Stimulated activated CD8-positive, alpha-beta memory T cell treated with anti-CD3 and anti-CD28 coated beads, Interleukin-2, amount 100 ng/mL, for 1 hour (primary cell): Measurements from ENCODE around the gene PSMB5.
A peak's percentile ranks its signal among the peaks of the same experiment; 100 is the strongest.

Source experiments
- DNase-seq, 2 donors: peaks; one replicate each; pipeline ENCODE4 v3.0.0-alpha.2; 2020; ENCODE audit warnings: low read depth in 2 of 2

The PSMB5 gene

DNA sequence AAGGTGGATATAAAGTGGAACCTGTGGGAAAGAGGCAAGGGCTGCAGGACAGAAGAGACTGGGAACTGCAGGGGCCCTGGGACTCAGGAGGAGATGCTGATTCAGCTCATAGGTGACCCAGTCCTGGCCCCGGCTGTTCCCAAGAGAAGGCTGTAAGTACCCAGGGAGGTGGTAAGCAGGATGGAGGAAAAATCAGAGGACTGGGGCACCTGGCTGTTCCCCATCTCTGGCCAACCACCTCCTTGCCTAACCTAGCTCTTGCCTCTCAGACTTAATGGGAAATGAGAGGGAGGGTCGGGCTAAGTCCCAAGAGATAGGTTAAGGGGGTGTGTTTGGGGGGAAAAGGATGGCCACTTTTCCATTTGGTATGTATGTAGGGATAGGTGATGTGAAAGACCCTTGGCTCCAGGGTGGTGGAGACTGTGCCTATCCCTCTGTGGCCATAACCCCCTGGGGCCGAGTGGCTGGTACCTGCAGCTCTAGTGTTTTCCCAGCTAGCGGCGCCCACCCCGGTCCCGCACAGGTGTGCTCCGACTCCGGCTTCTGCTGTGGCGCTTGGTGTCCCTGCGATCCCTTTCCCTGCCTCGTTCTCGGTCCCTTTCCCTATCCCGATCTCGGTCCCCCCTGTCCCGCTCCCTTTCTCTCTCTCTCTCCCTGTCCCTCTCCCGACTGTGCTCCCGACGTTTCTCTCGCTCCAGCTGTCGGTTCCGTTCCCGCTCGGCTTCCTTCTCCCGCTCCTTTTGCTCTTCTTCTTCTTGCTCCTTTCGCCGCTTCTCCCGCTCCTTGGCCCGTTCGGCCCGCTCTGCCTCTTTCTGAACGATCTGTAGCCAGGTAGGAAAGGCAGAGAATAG, 24.2 kb upstream of the PSMB5 start:
- no peak for DNase-seq

GRCh38 chr14:23057757-23058653, 23.3 kb upstream of the PSMB5 start:
- DNase-seq: peak; percentile 75 to 78

GRCh38 chr14:23056956-23057756, 22.5 kb upstream of the PSMB5 start, which contains the start of gene CDH24:
Gene CDH24, minus strand, starts transcription at chr14:23057520. Its CDS starts 1,787 bp downstream, at chr14:23055733.
- DNase-seq: peak in 1 of 2 donors; percentile 47

DNA sequence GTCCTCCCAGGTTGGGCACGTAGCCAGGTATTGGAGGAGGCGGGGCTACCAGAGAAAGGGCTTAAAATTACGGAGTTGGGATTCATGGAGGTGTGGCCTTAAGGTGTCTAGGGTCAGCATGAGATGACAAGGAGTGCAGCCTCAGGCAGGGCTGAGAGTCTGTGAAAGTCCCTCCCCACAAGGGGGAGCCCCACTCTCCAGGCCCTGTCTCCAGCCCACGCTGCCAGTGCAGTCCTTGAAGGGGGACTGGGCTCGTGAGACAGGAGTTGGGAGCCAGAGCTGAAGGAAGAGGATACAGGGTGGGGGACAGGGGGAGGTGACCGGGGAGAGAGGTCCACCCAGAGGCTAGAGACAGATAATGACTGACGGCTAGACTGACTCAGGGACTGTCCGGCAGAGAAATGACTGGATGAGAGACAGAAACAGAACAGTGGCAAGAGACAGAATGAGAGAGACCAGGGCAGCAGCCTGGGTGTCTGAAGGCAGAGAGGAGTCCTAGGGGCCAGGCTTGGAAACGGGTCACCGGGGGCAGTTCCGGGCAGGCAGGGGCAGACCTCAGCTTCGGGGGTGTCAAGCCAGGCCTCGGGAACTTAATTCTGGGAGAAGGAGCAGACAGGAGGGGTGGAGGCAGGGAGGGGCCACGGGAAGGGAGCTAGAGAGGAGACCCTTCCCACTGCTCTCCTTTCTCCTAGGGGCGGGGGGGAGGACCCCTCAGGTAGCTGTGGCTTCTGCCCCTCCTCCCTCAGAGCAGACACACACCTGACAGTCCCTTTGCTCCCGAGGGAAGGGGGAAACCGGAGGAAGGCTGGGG, 21.6 kb upstream of the PSMB5 start:
- DNase-seq: peak in 1 of 2 donors; percentile 48

GRCh38 chr14:23055621-23056144, 21.0 kb upstream of the PSMB5 start:
- no peak for DNase-seq

GRCh38 chr14:23055147-23055550, 20.4 kb upstream of the PSMB5 start:
- DNase-seq: no peak

DNA sequence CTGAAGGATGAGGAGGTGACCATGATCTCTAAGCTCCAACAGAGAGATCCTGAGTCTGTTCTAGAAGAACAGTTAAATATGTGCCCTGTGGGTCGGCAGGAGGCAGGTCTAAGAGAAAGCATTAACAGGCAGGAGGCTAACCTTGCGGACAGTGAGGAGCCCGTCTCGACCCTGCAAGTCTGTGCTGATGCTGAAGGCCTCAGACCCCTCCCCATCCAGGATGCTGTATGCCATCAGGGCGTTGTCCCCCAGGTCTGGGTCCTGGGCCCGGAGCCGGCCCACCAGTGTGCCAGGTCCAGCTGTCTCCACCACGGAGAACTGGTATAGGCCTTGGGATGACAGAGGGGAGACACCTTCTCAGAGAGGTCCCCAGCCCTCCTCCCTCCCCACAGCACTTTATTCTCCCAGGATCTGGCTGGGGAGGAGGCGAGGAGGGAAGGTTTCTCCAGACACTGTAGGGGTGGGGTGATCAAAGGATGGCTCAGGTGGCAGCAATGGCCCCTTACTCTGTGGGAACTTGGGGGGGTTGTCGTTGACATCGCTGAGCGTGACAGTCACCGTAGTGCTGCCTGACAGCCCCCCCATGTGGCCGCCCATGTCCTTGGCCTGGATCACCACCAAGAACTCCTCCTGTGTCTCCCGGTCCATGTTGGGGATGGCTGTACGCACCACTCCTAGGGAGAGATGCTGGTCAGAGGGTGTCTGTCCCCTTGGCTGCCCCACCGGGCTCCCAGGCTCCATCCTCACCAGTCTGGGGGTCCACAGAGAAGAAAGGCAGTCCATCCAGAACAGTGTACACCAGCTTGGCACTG, 19.5 kb upstream of the PSMB5 start:
- DNase-seq: no peak

- DNase-seq: no peak
Observed at GRCh38 chr14:23053426-23053825, 18.7 kb upstream of the PSMB5 start.

GRCh38 chr14:23052671-23053070, 18.0 kb upstream of the PSMB5 start:
- no peak for DNase-seq

DNA sequence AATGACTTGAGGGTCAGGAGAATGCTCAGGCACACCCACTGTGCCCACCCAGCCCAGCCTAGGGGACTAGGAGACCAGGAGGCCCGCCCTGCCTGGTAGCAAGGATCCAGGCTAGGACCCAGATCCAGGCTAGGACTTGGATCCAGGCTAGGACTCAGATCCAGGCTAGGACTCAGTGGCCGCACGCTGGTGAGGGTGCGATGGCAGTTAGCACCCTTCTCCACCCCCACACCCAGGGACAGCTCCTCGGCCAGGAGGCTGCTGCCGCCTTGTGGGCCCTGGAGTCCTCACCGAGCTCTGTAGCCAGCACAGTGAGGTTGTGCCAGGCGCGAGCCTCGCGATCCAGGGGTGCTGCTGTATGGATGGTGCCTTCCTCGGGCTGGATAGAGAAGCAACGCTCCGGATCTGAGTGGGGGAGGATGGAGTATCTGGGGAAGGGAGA, 17.5 kb upstream of the PSMB5 start:
- no peak for DNase-seq

DNA sequence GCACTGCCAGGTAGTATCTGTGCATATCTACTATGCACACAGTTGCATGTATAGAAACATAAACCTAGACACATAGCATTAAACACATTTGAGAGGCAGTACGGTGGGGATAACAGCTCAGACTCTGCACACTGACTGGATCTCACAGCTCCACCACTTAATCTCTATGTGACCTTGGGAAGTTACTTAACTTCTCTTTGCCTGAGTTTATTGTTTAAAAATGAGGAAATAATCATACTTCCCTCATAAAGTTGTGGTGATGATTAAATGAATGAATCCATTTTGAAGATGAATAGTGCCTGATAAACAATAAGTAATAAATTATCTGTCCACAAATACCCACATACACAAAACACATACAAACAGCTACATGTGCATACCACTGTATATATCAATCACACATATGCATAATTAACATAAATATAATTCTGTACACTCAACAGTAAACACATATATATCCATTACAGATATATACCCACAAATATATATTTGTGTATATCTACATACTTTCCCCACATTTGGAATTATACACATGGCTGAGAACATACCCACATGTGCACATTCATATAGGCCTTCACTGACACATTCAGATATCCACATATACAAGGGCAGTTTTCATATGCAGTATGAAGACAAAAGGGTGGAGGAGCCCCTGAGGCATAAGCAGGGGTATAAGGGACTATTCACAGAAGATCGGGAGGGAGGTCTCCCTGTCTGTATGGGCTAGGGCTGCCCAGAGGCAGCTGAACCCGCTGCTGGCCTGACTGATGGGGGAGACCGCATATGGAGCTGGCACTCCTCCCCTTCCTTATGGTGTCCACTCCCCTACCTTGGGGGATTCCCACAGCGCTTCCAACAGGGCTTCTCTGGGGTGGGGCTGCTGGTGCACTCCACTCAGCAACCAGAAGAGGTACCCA, 16.7 kb upstream of the PSMB5 start:
- DNase-seq: no peak

GRCh38 chr14:23049011-23049410, 14.3 kb upstream of the PSMB5 start:
- no peak for DNase-seq

GRCh38 chr14:23047751-23048693, 13.3 kb upstream of the PSMB5 start:
- DNase-seq: no peak

GRCh38 chr14:23047034-23047634, 12.4 kb upstream of the PSMB5 start:
- no peak for DNase-seq

DNA sequence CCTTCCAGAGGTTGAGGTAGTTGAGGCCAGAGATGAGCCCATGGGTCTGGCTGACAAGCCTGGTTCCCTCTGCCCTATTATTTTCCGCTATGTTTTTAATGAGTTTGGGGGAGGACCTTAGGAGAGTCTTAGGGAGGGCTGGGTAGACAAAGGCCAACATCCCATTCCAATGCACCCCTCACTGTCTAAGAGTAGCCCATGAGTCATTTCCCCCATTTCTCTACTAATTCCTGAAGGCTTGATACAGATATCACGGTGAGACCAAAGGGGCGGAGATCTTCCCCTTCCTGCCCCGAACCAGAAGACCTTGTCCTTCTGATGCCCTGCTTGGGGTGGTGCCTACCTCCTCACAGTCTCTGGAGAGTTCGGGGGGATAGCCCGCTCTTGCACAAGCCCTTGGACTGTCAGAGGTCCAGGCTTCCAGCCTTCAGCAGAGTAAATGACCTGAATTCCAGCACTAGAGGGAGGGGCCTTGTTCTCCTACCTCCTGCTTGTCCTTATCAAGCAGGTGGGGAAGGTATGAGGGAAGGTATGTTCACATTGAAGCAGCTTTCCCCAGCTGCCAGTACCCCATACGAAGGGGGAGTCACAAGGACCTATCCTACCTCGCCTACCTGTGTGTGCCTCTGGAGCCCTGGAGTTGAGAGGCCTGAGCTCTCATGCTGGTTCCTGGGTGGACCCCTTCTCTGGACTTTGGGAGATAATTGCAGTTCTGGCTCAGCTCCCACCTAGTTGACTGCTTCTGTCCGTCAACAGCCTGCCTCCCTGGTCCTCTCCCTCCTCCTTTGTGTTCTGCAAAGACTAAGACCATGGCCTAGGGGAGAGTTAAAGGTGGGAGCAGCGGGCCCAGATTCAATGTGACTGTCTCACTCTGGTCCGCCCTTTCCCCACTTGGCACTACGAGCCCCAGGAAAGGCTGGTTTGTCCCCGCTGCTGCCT, 11.0 kb upstream of the PSMB5 start:
- DNase-seq: no peak

GRCh38 chr14:23044840-23045239, 10.1 kb upstream of the PSMB5 start:
- no peak for DNase-seq
